ENCODE data around the gene SP5.

- TF ChIP-seq, protein P1, sequence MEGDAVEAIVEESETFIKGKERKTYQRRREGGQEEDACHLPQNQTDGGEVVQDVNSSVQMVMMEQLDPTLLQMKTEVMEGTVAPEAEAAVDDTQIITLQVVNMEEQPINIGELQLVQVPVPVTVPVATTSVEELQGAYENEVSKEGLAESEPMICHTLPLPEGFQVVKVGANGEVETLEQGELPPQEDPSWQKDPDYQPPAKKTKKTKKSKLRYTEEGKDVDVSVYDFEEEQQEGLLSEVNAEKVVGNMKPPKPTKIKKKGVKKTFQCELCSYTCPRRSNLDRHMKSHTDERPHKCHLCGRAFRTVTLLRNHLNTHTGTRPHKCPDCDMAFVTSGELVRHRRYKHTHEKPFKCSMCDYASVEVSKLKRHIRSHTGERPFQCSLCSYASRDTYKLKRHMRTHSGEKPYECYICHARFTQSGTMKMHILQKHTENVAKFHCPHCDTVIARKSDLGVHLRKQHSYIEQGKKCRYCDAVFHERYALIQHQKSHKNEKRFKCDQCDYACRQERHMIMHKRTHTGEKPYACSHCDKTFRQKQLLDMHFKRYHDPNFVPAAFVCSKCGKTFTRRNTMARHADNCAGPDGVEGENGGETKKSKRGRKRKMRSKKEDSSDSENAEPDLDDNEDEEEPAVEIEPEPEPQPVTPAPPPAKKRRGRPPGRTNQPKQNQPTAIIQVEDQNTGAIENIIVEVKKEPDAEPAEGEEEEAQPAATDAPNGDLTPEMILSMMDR (IDR thresholded peaks at IDR 0.05; ENCODE audit: low read length): no peak
- TF ChIP-seq EZH2 (optimal IDR thresholded peaks at IDR 0.05; ENCODE audit: low read depth, low read length): no peak
Measured at GRCh38 chr2:170722301-170722700, 7.2 kb downstream of the SP5 start.
